WTC11 (cell line): ENCODE data around the gene PLPPR5. TPM values are rescaled to one million over a fixed set of nuclear protein-coding genes. Genes with fewer than 3 reads are reported as not detected.

ENCODE experiments used
- ATAC-seq: fragments of 200-7000 bp; cut with Tn5 transposase; 2 replicates; pipeline ENCODE4 v1.10.0; 2021; ENCODE audit warnings: mild to moderate bottlenecking, moderate library complexity
- CTCF ChIA-PET: fragments of 300-600 bp; sonication (Branson Sonifier 250); formaldehyde crosslinking; loops from one replicate; lab custom pipeline; 2021; ENCODE audit warnings: antibody characterized with exemption; lab: Charles Lee
- POLR2A ChIA-PET: fragments of 350-600 bp; sonication (Branson Sonifier 250); formaldehyde crosslinking; loops from one replicate; lab custom pipeline; 2021; ENCODE audit warnings: antibody characterized with exemption; lab: Charles Lee
- DNase-seq: peaks from one replicate; pipeline ENCODE4 v3.0.0; 2021; ENCODE audit warnings: low spot score
- H3K27ac Mint-ChIP-seq: 2 replicates; pipeline ENCODE4 v1.8.0; 2021; ENCODE audit warnings: mixed read lengths
- H3K27me3 Mint-ChIP-seq: 2 replicates; pipeline ENCODE4 v1.8.0; 2021; ENCODE audit warnings: low read depth, mild to moderate bottlenecking, moderate library complexity, mixed read lengths
- H3K36me3 Mint-ChIP-seq: 2 replicates; pipeline ENCODE4 v1.8.0; 2021; ENCODE audit warnings: mixed read lengths
- H3K4me1 Mint-ChIP-seq: 2 replicates; pipeline ENCODE4 v1.8.0; 2022; ENCODE audit warnings: mixed read lengths
- H3K4me3 Mint-ChIP-seq: 2 replicates; pipeline ENCODE4 v1.8.0; 2021; ENCODE audit warnings: mild to moderate bottlenecking, moderate library complexity, mixed read lengths
- H3K9me3 Mint-ChIP-seq: 2 replicates; pipeline ENCODE4 v1.8.0; 2021; ENCODE audit warnings: mixed read lengths
- ARID4B ChIP-seq: sonication (generic); formaldehyde crosslinking; IDR thresholded peaks from 2 replicates; pipeline ENCODE4 v1.8.0; 2023; ENCODE audit warnings: missing genetic modification reagents, mild to moderate bottlenecking, borderline replicate concordance
- ATF1 ChIP-seq: sonication (generic); formaldehyde crosslinking; IDR thresholded peaks from 2 replicates; pipeline ENCODE4 v1.8.1; 2023; ENCODE audit warnings: mild to moderate bottlenecking, moderate library complexity, missing genetic modification reagents
- CREB1 ChIP-seq: sonication (generic); formaldehyde crosslinking; IDR thresholded peaks from 2 replicates; pipeline ENCODE4 v1.8.0; 2023; ENCODE audit warnings: mild to moderate bottlenecking, missing genetic modification reagents
- CREM ChIP-seq: sonication (generic); formaldehyde crosslinking; IDR thresholded peaks from 2 replicates; pipeline ENCODE4 v1.8.1; 2022; ENCODE audit warnings: mild to moderate bottlenecking, missing genetic modification reagents, moderate library complexity
- EMX1 ChIP-seq: fragments of 250-450 bp; sonication (Bioruptor Pico); IDR thresholded peaks from 2 replicates; pipeline ENCODE4 v1.8.0; 2021; ENCODE audit warnings: mild to moderate bottlenecking
- GRHL2 ChIP-seq: fragments of 250-450 bp; sonication (Bioruptor Pico); IDR thresholded peaks from 2 replicates; pipeline ENCODE4 v1.8.0; 2022; ENCODE audit warnings: mild to moderate bottlenecking, moderate library complexity; ENCODE audit not compliant: insufficient replicate concordance, severe bottlenecking
- GTF2I ChIP-seq: fragments of 250-450 bp; sonication (Bioruptor Pico); conservative IDR thresholded peaks from 2 replicates; pipeline ENCODE4 v1.4.0; 2021; ENCODE audit warnings: mild to moderate bottlenecking
- IRF2 ChIP-seq: sonication (generic); formaldehyde crosslinking; IDR thresholded peaks from 2 replicates; pipeline ENCODE4 v1.8.0; 2022; ENCODE audit warnings: low read depth, missing genetic modification reagents, borderline replicate concordance
- JAZF1 ChIP-seq: fragments of 250-450 bp; sonication (Bioruptor Pico); IDR thresholded peaks from 2 replicates; pipeline ENCODE4 v1.9.0; 2021; ENCODE audit warnings: moderate library complexity, mild to moderate bottlenecking, inconsistent platforms
- MXD4 ChIP-seq: fragments of 250-450 bp; sonication (Bioruptor Pico); IDR thresholded peaks from 2 replicates; pipeline ENCODE4 v1.8.0; 2021; ENCODE audit warnings: mild to moderate bottlenecking, moderate library complexity, borderline replicate concordance
- MYBL2 ChIP-seq: sonication (generic); formaldehyde crosslinking; IDR thresholded peaks from 2 replicates; pipeline ENCODE4 v1.8.1; 2023; ENCODE audit warnings: mild to moderate bottlenecking, moderate library complexity, missing genetic modification reagents
- NFATC4 ChIP-seq: fragments of 250-450 bp; sonication (Bioruptor Pico); IDR thresholded peaks from 2 replicates; pipeline ENCODE4 v1.9.0; 2021; ENCODE audit warnings: mild to moderate bottlenecking
- NFE2L1 ChIP-seq: sonication (generic); formaldehyde crosslinking; IDR thresholded peaks from 2 replicates; pipeline ENCODE4 v1.8.1; 2023; ENCODE audit warnings: missing genetic modification reagents
- NR2C2 ChIP-seq: sonication (generic); formaldehyde crosslinking; IDR thresholded peaks from 2 replicates; pipeline ENCODE4 v1.8.0; 2022; ENCODE audit warnings: mild to moderate bottlenecking, missing genetic modification reagents
- NR3C1 ChIP-seq: sonication (generic); formaldehyde crosslinking; conservative IDR thresholded peaks from 2 replicates; pipeline ENCODE4 v1.8.1; 2023; ENCODE audit warnings: low read depth, mild to moderate bottlenecking, missing genetic modification reagents
- OVOL2 ChIP-seq: fragments of 250-450 bp; sonication (Bioruptor Pico); IDR thresholded peaks from 2 replicates; pipeline ENCODE4 v1.9.0; 2021; ENCODE audit warnings: mild to moderate bottlenecking, borderline replicate concordance
- PRRX2 ChIP-seq: fragments of 250-450 bp; sonication (Bioruptor Pico); IDR thresholded peaks from 2 replicates; pipeline ENCODE4 v1.8.0; 2021; ENCODE audit warnings: mild to moderate bottlenecking
- RELA ChIP-seq: sonication (generic); formaldehyde crosslinking; IDR thresholded peaks from 2 replicates; pipeline ENCODE4 v1.8.1; 2022; ENCODE audit warnings: missing genetic modification reagents, mild to moderate bottlenecking, borderline replicate concordance
- SMAD3 ChIP-seq: sonication (generic); formaldehyde crosslinking; IDR thresholded peaks from 2 replicates; pipeline ENCODE4 v1.8.0; 2022; ENCODE audit warnings: missing genetic modification reagents, mild to moderate bottlenecking, borderline replicate concordance
- TEAD4 ChIP-seq: sonication (generic); formaldehyde crosslinking; IDR thresholded peaks from 2 replicates; pipeline ENCODE4 v1.8.0; 2022; ENCODE audit warnings: mild to moderate bottlenecking, missing genetic modification reagents
- ZBTB43 ChIP-seq: sonication (generic); formaldehyde crosslinking; IDR thresholded peaks from 2 replicates; pipeline ENCODE4 v1.8.1; 2023; ENCODE audit warnings: mild to moderate bottlenecking, missing genetic modification reagents
- ZNF121 ChIP-seq: sonication (generic); formaldehyde crosslinking; IDR thresholded peaks from 2 replicates; pipeline ENCODE4 v1.8.0; 2023; ENCODE audit warnings: missing genetic modification reagents
- ZNF396 ChIP-seq: fragments of 250-450 bp; sonication (Bioruptor Pico); IDR thresholded peaks from 2 replicates; pipeline ENCODE4 v1.8.0; 2021; ENCODE audit warnings: mild to moderate bottlenecking, moderate library complexity, borderline replicate concordance
- ZNF423 ChIP-seq: fragments of 250-450 bp; sonication (Bioruptor Pico); IDR thresholded peaks from 2 replicates; pipeline ENCODE4 v2.1.2; 2022; ENCODE audit warnings: mild to moderate bottlenecking, moderate library complexity
- ZNF512 ChIP-seq: sonication (generic); formaldehyde crosslinking; IDR thresholded peaks from 2 replicates; pipeline ENCODE4 v1.8.1; 2022; ENCODE audit warnings: missing genetic modification reagents, borderline replicate concordance
- total RNA-seq: library from RNA; stranded (reverse); gene quantifications from 3 replicates; pipeline ENCODE4 v1.2.3, GENCODE V29; 2021

PLPPR5 gene
- total RNA-seq, 1 experiment from 2014 or later, result 1.6 TPM

- no peak for TF ChIP-seq ZNF423
Observed at GRCh38 chr1:98908980-98909379, 95.7 kb downstream of the PLPPR5 start (continued).

- H3K9me3 Mint-ChIP-seq, result no peaks in the 10 kb centered on the region
- H3K27ac Mint-ChIP-seq, result no peak overlapping the region
- ATAC-seq (no peak), DNase-seq (no peak)
- H3K4me3 Mint-ChIP-seq, result no peak overlapping the region
- TF ChIP-seq SMAD3 (CRISPR knock-in tag) (no peak), CREB1 (no peak), TEAD4 (CRISPR knock-in tag) (no peak), ZBTB43 (CRISPR knock-in tag) (no peak)
- CTCF ChIA-PET, result no interaction called here
- POLR2A ChIA-PET, result no interaction called here
- H3K36me3 Mint-ChIP-seq, result peaks cover 2% of the 10 kb centered on the region; the same call in 1 of the 2 replicates
- H3K4me1 Mint-ChIP-seq, result 0 out of 2 replicates have a peak, but pooled peaks cover 2% of the 10 kb centered on the region
- H3K27me3 Mint-ChIP-seq, result no peaks in the 10 kb centered on the region
Observed at GRCh38 chr1:98906809-98907208, 97.9 kb downstream of the PLPPR5 start.

GRCh38 chr1:98906361-98906760 lies 98.3 kb downstream of the PLPPR5 start:
- CTCF ChIA-PET, result no interaction called here
- Mint-ChIP-seq H3K36me3 (peaks cover 2% of the 10 kb centered on the region; the same call in 1 of the 2 replicates), H3K27ac (no peak overlapping the region), H3K27me3 (no peaks in the 10 kb centered on the region), H3K4me3 (no peak overlapping the region), H3K4me1 (0 out of 2 replicates have a peak, but pooled peaks cover 2% of the 10 kb centered on the region), H3K9me3 (no peaks in the 10 kb centered on the region)
- ATAC-seq (no peak), DNase-seq (no peak)
- TF ChIP-seq ZNF512 (CRISPR knock-in tag) (no peak), RELA (CRISPR knock-in tag) (no peak), NR2C2 (CRISPR knock-in tag) (no peak), ARID4B (CRISPR knock-in tag) (no peak), OVOL2 (no peak), CREB1 (no peak), NFE2L1 (CRISPR knock-in tag) (no peak), JAZF1 (CRISPR knock-in tag) (no peak), PRRX2 (CRISPR knock-in tag) (no peak), EMX1 (no peak), ZNF396 (CRISPR knock-in tag) (no peak)
- POLR2A ChIA-PET, result no interaction called here

- ATAC-seq (no peak), DNase-seq (no peak)
- peaks cover 2% of the 10 kb centered on the region; the same call in 1 of the 2 replicates for H3K36me3 Mint-ChIP-seq
- no peaks in the 10 kb centered on the region for H3K27me3 Mint-ChIP-seq
- H3K9me3 Mint-ChIP-seq, result no peaks in the 10 kb centered on the region
- no peak overlapping the region for H3K4me3 Mint-ChIP-seq
- POLR2A ChIA-PET, result no interaction called here
- 0 out of 2 replicates have a peak, but pooled peaks cover 2% of the 10 kb centered on the region for H3K4me1 Mint-ChIP-seq
- CTCF ChIA-PET, result no interaction called here
- no peak overlapping the region for H3K27ac Mint-ChIP-seq
- TF ChIP-seq MXD4 (CRISPR knock-in tag) (no peak), NR3C1 (CRISPR knock-in tag) (no peak), CREM (no peak), IRF2 (no peak), GTF2I (no peak), JAZF1 (CRISPR knock-in tag) (no peak), ZNF121 (CRISPR knock-in tag) (no peak), GRHL2 (no peak), NFE2L1 (CRISPR knock-in tag) (no peak), ZNF396 (CRISPR knock-in tag) (no peak), NFATC4 (no peak), ATF1 (no peak), MYBL2 (CRISPR knock-in tag) (no peak)
Observed at GRCh38 chr1:98904684-98905083, 100.0 kb downstream of the PLPPR5 start.
